Stimulated activated CD4-positive, alpha-beta T cell treated with anti-CD3 and anti-CD28 coated beads, Interleukin-1b, Interleukin-23, amount 100 ng/mL, for 4 hours (primary cell): Measurements from ENCODE around the gene CIT.

Source experiments
- DNase-seq, 2 donors: peaks; one replicate each; pipeline ENCODE4 v3.0.0-alpha.2; 2020; ENCODE audit warnings: low read depth in 2 of 2

Gene CIT

DNA sequence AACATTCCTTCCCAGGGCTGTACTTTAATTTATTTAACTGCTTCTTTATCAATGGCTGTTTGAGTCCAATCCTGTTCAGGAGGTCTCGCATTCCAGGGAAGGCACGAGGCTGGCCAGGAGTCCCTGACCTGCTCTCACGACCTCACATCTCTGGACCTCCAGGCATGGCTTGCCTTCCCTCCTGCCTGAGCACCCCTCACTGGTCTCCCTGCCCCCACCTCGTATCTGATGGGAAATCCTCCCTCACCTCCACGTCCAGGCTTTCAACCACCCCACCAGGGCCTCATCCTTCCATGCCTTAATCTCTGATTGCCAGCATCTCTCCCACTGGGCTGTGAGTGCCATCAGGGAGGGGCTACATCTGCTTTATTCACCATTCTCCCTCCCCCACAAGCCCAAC, 180.2 kb downstream of the CIT start:
- no peak for DNase-seq

GRCh38 chr12:119695034-119695433, 182.1 kb downstream of the CIT start:
- DNase-seq = no peak

GRCh38 chr12:119694111-119694510, 183.0 kb downstream of the CIT start:
- no peak for DNase-seq

- no peak for DNase-seq
These were observed 183.6 kb downstream of the CIT start for GRCh38 chr12:119693511-119693910.

GRCh38 chr12:119692997-119693396, 184.1 kb downstream of the CIT start:
- DNase-seq = no peak

DNA sequence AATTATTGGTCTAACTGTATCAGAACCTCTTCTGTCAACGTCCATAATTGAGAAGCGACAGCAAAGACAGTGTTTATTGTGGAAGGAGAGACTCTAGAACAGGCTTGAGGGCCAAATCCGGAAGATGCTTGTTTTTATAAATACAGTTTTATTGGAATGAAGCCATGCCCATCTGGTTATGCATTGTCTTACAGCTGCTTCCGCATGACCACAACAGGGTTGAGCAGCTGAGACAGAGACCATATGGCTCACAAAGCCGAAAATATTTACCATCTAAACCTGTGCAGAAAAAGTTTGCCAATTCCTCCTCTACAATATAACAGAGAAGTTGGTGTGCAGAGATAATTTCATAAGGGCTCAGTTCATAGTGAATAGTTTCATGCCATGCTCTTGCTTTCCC, 184.7 kb downstream of the CIT start:
- DNase-seq = no peak

GRCh38 chr12:119691202-119691810, 185.8 kb downstream of the CIT start:
- DNase-seq = no peak

GRCh38 chr12:119689935-119690500, 187.1 kb downstream of the CIT start:
- DNase-seq = no peak

GRCh38 chr12:119687879-119688278, 189.2 kb downstream of the CIT start:
- no peak for DNase-seq

DNA sequence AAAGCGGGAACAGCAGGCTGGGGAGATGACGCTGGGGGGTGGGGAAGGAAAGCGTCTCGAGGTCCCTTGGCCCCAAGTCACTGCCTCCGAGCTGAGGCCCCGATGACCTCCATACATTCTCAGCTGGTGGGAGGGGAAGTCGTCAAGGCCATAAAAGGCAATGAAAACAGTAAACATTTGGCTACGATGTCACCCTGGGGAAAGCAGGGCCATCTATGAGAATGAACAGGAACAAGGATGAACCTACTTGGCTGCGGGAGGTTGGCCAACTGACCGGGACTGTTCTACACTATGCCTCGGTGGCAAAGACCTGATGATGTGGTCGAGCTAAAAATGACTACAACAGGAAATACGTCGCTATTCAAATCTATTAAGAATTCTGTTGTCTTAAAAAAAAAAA, 189.7 kb downstream of the CIT start:
- no peak for DNase-seq

DNA sequence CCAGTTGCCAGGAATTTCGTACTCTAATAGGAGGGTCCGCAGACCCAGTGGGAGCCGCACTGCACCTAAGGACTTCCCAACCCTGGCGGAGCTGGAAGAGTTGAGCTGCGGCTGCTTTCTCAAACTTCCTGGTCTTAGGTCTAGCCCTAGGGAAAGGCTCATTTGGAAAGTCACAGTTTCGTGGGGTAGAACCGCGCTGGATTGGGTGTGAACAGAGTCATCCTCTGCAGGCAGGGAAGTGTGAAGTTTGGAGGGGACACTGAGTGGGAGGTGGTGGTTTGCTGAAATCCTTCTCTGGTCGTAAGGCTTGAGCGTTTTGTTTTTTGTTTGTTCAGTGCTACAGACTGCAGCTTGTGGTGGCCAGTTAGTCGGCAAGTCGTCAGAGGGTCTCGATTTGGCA, 190.3 kb downstream of the CIT start:
- DNase-seq = no peak

DNA sequence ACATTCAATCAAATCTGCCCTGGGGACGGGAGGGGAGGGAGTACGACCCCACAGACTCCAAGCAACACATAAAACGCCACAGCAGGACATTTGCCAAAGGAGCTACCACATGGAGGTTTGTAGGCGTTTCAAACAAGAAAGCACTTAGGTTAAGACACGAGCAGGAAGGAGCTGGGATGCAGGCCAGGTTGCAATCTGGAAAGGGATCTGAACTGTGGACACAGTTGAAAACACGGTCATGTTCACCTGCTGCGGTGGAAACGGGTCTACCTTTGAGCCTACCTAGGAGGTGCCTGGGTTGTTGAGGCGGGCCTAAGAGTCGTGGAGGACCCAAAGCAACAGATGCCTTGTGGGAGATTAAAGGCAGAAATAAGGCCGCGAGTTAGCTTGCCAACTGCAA, 190.8 kb downstream of the CIT start:
- DNase-seq = no peak

DNA sequence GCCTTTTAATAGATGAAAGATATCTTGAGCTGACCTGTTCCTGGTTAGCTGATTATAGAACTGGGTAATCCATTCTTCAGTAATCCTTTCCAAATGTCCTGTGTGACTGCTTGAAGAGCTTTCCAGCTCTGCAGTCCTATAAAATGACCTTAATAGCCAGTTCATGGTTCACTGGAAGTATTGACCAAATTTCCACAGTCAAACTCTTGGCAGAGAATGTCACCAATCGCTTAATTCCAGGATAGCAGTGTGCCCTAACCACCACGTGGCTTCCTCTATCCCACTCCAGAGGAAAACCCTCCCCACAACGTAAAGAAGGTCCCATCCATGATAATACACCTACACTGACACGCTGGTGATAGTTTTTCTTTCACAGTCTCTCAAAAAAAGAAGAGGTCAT, 191.7 kb downstream of the CIT start:
- no peak for DNase-seq

- no peak for DNase-seq
These were observed 192.3 kb downstream of the CIT start for GRCh38 chr12:119684711-119685369.

DNA sequence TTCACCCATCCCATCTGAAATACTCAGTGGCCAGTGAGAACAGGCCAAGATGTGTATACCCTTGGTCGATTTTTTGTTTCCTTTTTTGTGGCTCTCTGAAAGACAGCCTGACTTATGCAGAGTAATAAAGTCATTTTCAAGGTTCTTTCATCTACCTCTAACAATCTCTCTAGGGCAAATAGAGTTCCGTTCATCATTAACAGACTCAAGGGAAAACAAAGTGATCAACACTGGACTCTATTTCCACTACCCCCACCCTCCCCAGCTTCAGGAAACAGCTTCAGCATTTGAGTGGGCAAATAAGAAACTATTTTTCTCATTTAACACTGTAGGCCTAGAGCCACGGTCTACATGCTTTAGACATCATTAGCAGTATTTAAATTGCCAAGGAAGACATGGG, 193.3 kb downstream of the CIT start:
- DNase-seq = no peak

GRCh38 chr12:119683413-119683812, 193.7 kb downstream of the CIT start:
- no peak for DNase-seq

DNA sequence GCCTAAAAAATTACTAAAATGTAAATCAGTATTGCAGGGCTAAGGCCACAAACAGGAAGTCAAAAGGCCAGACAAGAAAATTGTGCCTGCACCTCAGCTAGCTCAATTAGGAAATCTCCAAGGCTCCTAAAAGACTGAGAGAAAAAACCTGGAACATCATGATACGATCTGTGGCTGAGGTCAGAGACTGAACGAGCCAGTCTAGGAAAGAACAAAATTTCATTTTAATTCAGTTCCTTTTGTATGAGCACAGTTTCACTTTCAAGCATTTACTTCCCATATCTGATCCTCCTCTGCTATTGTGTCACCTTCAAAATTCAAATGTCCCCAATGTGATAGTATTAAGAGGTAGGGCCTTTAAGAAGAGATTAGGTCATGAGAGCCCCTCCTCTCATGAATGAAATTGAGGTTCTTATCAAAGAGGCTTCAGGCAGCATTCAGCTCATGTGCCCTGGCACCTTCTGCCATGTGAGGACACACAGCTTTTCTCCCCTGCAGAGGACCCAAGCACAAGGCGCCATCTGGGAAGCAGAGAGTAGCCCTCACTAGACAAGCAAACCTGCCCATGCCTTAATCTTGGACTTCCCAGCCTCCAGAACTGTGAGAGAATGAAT, 194.4 kb downstream of the CIT start:
- no peak for DNase-seq

DNA sequence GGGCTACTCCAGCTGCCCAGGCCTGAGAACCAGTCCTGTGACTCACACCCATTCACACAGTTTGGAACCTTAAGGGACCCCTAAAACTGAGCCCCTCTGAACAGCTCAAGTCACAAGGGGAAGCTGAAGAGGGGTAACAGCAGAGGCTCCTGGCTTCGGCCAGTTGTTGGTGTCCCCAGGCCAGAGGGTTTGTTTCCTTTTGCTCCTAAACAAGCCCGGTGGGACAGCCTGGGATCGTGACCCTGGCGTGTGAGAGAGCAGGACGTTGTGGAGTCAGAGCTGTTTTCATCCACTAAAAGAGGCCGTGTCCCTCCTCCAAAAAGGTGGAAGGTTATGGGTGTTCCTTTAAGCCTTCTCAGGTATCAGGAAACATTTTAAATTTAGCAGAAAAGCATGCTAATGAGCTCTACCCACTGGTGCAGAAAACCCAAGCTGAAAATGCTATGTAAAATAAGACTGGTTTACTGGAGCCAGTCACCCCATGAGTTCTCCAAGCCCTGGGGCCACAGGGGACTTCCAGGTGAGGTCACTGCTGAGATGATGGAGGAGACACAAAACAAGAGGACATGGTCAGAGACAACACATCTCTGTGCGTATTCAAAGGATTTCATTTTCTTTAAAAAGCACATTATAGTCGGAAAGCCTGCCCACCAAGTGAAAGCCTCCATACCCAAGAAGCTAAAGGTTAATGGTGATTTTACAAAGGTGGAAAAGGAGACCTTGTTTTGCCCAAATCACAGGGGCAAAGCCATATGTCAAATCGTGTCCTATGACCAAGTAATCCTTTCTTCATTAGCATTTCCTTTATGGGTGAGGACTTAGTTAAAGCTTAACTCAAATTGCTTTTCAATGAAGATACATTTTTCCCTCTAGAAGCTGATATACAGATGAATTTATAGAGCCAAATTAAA, 195.1 kb downstream of the CIT start:
- DNase-seq = no peak

- no peak for DNase-seq
These were observed 196.0 kb downstream of the CIT start for GRCh38 chr12:119681111-119681510.

GRCh38 chr12:119679490-119679889, 197.6 kb downstream of the CIT start:
- DNase-seq = no peak

DNA sequence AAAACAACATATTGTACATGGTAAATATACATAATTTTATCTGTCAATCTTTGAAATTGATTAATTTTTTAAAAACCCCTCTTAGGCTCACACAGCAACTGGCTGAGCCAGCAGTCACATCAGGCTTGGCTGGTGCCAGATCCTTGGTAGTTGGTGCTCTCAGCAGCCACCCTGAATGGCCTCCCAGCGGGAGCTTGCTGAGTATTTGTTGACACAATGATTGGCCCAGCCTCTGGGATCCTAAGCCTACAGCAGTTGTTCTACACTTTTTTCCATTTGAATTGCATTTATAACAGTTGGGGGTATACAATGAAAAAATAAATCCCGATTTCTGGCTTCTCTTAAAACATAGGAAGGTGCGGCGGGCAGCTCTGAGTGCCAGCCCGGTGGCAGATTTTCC, 198.0 kb downstream of the CIT start:
- DNase-seq = no peak

DNA sequence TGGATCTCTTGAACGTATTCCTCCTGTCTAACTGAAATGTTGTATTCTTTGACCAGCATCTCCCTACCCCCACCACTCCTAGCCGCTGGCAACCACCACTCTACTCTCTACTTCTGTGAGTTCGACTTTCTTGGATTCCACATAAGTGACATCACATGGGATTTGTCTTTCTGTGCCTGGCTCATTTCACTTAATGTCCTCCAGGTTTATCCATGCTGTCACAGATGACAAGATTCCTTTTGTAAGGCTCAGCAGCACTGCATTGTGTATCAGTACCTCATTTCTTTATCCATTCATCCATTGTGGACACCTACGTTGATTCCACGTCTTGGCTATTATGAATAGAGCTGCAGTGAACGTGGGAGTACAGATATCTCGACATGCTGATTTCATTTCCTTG, 198.7 kb downstream of the CIT start:
- no peak for DNase-seq
